Measurements from ENCODE around the gene SPNS2. TPM values are rescaled to one million over a fixed set of nuclear protein-coding genes. Genes with fewer than 3 reads are reported as not detected.

The SPNS2 gene
- total and polyA plus RNA-seq, 2 of the 8 experiments (the other 6 are each of a cell fraction or from before 2014, with no cell fraction given), result 1.2 to 1.5 TPM

GRCh38 chr17:4562015-4562969, 63.6 kb downstream of the SPNS2 start (continued):
- TF ChIP-seq E2F6 (IDR thresholded peaks at IDR 0.05) (no peak), TAF1 (IDR thresholded peaks at IDR 0.05; ENCODE audit: low read depth, low read length) (no peak), ATF3 (IDR thresholded peaks at IDR 0.05; ENCODE audit: insufficient read depth, low read depth, low read length) (no peak), RBBP5 (IDR thresholded peaks at IDR 0.05; ENCODE audit: borderline replicate concordance, low read depth, low read length) (no peak), KDM5A (IDR thresholded peaks at IDR 0.05; ENCODE audit: low read length) (no peak)
